ENCODE measurements around the gene CRACDL. TPM values are rescaled to one million over a fixed set of nuclear protein-coding genes. Genes with fewer than 3 reads are reported as not detected.

CRACDL gene
- total and polyA plus RNA-seq, 2 donors (not counting 1 experiment from before 2014, with no cell fraction given) = 0.25 TPM; not detected in 1

DNA sequence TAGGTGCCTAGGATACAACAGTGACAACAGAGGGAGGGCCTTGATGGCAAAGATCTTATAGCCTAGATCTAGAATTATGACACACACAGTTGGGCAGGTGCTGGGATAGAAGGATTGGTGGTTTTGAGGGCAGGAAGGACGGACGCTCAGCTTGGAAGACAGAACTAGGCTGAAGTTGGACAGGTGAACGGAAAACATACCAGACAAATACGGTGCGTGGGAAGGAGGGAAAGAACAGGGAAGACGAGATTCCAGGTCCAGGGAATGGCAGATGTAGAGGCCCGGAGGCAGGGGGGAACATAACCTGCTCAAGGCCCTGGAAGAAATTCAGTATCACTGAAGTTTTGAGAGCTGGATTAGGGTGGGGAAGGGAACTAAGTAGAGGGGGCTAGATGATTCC lies 40.8 kb downstream of the CRACDL start:
- Mint-ChIP-seq H3K27ac (no peak overlapping the region), H3K27me3 (peaks cover 19% of the 10 kb centered on the region), H3K4me3 (no peak overlapping the region), H3K4me1 (no peaks in the 10 kb centered on the region), H3K9me3 (ENCODE audit: insufficient read depth) (no peaks in the 10 kb centered on the region)
- Histone ChIP-seq H3K27me3 (replicated peaks in 1 of 4; ENCODE audit: control extremely low read depth in 1 of 4, control insufficient read depth in 3 of 4, insufficient read depth in 4 of 4, low read length in 3 of 4) (no peaks in the 10 kb centered on the region), H3K9ac (ENCODE audit: low read length) (no peak overlapping the region), H3K9me3 (ENCODE audit: control extremely low read depth in 1 of 3, control insufficient read depth in 2 of 3, insufficient read depth in 1 of 3, low read length in 2 of 3) (peaks cover 0 to 13% (median under 1%) of the 10 kb centered on the region in 3 donors), H3K27ac (ENCODE audit: low read length in 2 of 2) (no peak overlapping the region), H3K36me3 (replicated peaks in 1 of 2; ENCODE audit: control extremely low read depth in 1 of 2, control insufficient read depth in 1 of 2, extremely low read depth in 1 of 2, insufficient read depth in 2 of 2, low read length in 1 of 2) (no peaks in the 10 kb centered on the region), H3K4me1 (ENCODE audit: control insufficient read depth in 2 of 2, insufficient read depth in 2 of 2, low read length in 2 of 2) (no peaks in the 10 kb centered on the region), H3K4me3 (ENCODE audit: control extremely low read depth in 1 of 5, extremely low read depth in 1 of 5, insufficient read depth in 1 of 5, low read depth in 2 of 5, low read length in 4 of 5) (no peak overlapping the region), H2AFZ (ENCODE audit: insufficient read depth, low read depth, low read length, poor library complexity, severe bottlenecking) (no peak overlapping the region), H3K4me2 (replicated peaks; ENCODE audit: low read depth, low read length, poor library complexity, severe bottlenecking) (no peak overlapping the region), H3K79me2 (ENCODE audit: control insufficient read depth, insufficient read depth, low read length) (no peaks in the 10 kb centered on the region), H4K20me1 (ENCODE audit: control insufficient read depth, insufficient read depth, low read length, poor library complexity, severe bottlenecking) (no peaks in the 10 kb centered on the region)
- intact Hi-C loops (cut with micrococcal nuclease) = no loop called here
- ChIA-PET CTCF (no interaction called here), POLR2A (no interaction called here)
- TF ChIP-seq, protein P1, sequence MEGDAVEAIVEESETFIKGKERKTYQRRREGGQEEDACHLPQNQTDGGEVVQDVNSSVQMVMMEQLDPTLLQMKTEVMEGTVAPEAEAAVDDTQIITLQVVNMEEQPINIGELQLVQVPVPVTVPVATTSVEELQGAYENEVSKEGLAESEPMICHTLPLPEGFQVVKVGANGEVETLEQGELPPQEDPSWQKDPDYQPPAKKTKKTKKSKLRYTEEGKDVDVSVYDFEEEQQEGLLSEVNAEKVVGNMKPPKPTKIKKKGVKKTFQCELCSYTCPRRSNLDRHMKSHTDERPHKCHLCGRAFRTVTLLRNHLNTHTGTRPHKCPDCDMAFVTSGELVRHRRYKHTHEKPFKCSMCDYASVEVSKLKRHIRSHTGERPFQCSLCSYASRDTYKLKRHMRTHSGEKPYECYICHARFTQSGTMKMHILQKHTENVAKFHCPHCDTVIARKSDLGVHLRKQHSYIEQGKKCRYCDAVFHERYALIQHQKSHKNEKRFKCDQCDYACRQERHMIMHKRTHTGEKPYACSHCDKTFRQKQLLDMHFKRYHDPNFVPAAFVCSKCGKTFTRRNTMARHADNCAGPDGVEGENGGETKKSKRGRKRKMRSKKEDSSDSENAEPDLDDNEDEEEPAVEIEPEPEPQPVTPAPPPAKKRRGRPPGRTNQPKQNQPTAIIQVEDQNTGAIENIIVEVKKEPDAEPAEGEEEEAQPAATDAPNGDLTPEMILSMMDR (IDR thresholded peaks at IDR 0.05) = no peak
- no peak for TF ChIP-seq EZH2 (IDR thresholded peaks at IDR 0.05; ENCODE audit: borderline replicate concordance, insufficient read depth, low read depth, low read length, poor library complexity, severe bottlenecking)
- DNase-seq (no peak), ATAC-seq (ENCODE audit: low read depth) (no peak)
- WGBS (ENCODE audit: insufficient coverage) = 90% methylated on average over 7 of the region's 7 CpGs

DNA sequence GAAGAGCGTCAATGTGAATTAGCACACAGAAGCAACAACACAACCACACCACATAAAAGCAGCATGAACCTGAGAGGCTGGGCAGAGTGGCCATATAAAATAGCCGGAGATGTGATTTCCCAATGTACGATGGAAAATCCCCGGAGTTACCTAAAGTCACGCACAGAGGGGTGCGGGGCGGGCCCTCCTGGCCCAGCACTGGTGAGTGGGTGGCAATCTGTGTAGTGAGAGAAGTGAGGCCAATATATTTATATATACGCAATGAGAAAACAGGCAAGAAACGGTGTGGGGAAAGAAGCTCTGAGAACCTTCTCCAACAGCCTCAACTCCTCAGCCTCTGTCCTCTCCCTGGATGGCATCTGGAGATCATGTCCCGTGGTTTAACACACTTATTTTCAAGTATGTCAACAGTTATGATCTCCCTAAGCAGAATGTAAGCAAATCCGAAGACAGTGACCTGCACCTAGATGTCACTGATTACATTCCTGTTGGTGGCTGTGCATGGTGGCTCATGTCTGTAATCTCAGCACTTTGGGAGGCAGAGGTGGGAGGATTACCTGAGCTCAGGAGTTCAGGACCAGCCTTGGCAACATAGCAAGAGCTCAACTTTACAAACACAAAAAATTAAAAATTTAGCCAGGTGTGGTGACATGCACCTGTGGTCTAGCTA lies 41.6 kb downstream of the CRACDL start:
- no peak overlapping the region for H3K4me2 ChIP-seq (replicated peaks; ENCODE audit: low read depth, low read length, poor library complexity, severe bottlenecking)
- H3K4me3 Mint-ChIP-seq = no peak overlapping the region
- H3K27ac ChIP-seq (ENCODE audit: low read length in 2 of 2) = no peak overlapping the region
- no peaks in the 10 kb centered on the region for H3K4me1 ChIP-seq (ENCODE audit: control insufficient read depth in 2 of 2, insufficient read depth in 2 of 2, low read length in 2 of 2)
- H3K27me3 ChIP-seq (replicated peaks in 1 of 4; ENCODE audit: control extremely low read depth in 1 of 4, control insufficient read depth in 3 of 4, insufficient read depth in 4 of 4, low read length in 3 of 4) = no peaks in the 10 kb centered on the region
- H3K9me3 Mint-ChIP-seq (ENCODE audit: insufficient read depth) = no peaks in the 10 kb centered on the region
- peaks cover 0 to 6% (median 2%) of the 10 kb centered on the region in 3 donors for H3K9me3 ChIP-seq (ENCODE audit: control extremely low read depth in 1 of 3, control insufficient read depth in 2 of 3, insufficient read depth in 1 of 3, low read length in 2 of 3)
- TF ChIP-seq, protein P1 (IDR thresholded peaks at IDR 0.05) = no peak
- no peak for TF ChIP-seq EZH2 (IDR thresholded peaks at IDR 0.05; ENCODE audit: borderline replicate concordance, insufficient read depth, low read depth, low read length, poor library complexity, severe bottlenecking)
- peaks cover 17% of the 10 kb centered on the region for H3K27me3 Mint-ChIP-seq
- CTCF ChIA-PET = no interaction called here
- POLR2A ChIA-PET = no interaction called here
- no peak overlapping the region for H3K9ac ChIP-seq (ENCODE audit: low read length)
- H4K20me1 ChIP-seq (ENCODE audit: control insufficient read depth, insufficient read depth, low read length, poor library complexity, severe bottlenecking) = no peaks in the 10 kb centered on the region
- H3K27ac Mint-ChIP-seq = no peak overlapping the region
- H3K4me1 Mint-ChIP-seq = no peaks in the 10 kb centered on the region
- intact Hi-C loops (cut with micrococcal nuclease) = no loop called here
- H3K4me3 ChIP-seq (ENCODE audit: control extremely low read depth in 1 of 5, extremely low read depth in 1 of 5, insufficient read depth in 1 of 5, low read depth in 2 of 5, low read length in 4 of 5) = no peak overlapping the region
- no peaks in the 10 kb centered on the region for H3K36me3 ChIP-seq (replicated peaks in 1 of 2; ENCODE audit: control extremely low read depth in 1 of 2, control insufficient read depth in 1 of 2, extremely low read depth in 1 of 2, insufficient read depth in 2 of 2, low read length in 1 of 2)
- 96% methylated on average over 10 of the region's 11 CpGs for WGBS (ENCODE audit: insufficient coverage)
- ATAC-seq (ENCODE audit: low read depth) (no peak), DNase-seq (no peak)
- H3K79me2 ChIP-seq (ENCODE audit: control insufficient read depth, insufficient read depth, low read length) = no peaks in the 10 kb centered on the region
- H2AFZ ChIP-seq (ENCODE audit: insufficient read depth, low read depth, low read length, poor library complexity, severe bottlenecking) = no peak overlapping the region

Data from B cell (primary cell).